Measurements from ENCODE around the gene FARP1. TPM values are rescaled to one million over a fixed set of nuclear protein-coding genes. Genes with fewer than 3 reads are reported as not detected.

FARP1 gene
- total RNA-seq, 1 donor from 2014 or later, result 289 TPM

- TF ChIP-seq CTCF (IDR thresholded peaks at IDR 0.05; ENCODE audit: unreplicated experiment), result no peak
- Mint-ChIP-seq H3K36me3 (peaks cover 10% of the 10 kb centered on the region), H3K9me3 (no peaks in the 10 kb centered on the region), H3K4me1 (peaks cover 61% of the 10 kb centered on the region), H3K27ac (peak overlapping the region; percentile 26), H3K4me3 (no peak overlapping the region), H3K27me3 (ENCODE audit: low read depth) (no peaks in the 10 kb centered on the region)
- DNase-seq (ENCODE audit: low spot score in 2 of 2, unreplicated experiment in 2 of 2), result no peak
These were observed 94.4 kb downstream of the FARP1 start for GRCh38 chr13:98237331-98237730.

GRCh38 chr13:98239162-98240076 lies 96.5 kb downstream of the FARP1 start:
- Mint-ChIP-seq H3K4me3 (no peak overlapping the region), H3K36me3 (peaks cover 10% of the 10 kb centered on the region), H3K27ac (peak overlapping the region; percentile 28), H3K4me1 (peaks cover 57% of the 10 kb centered on the region), H3K9me3 (no peaks in the 10 kb centered on the region), H3K27me3 (ENCODE audit: low read depth) (no peaks in the 10 kb centered on the region)
- DNase-seq (ENCODE audit: low spot score in 2 of 2, unreplicated experiment in 2 of 2), result no peak
- no peak for TF ChIP-seq CTCF (IDR thresholded peaks at IDR 0.05; ENCODE audit: unreplicated experiment)

GRCh38 chr13:98240135-98240534 lies 97.2 kb downstream of the FARP1 start:
- Mint-ChIP-seq H3K27ac (peak overlapping the region; percentile 1), H3K9me3 (no peaks in the 10 kb centered on the region), H3K4me3 (no peak overlapping the region), H3K27me3 (ENCODE audit: low read depth) (no peaks in the 10 kb centered on the region), H3K4me1 (peaks cover 57% of the 10 kb centered on the region), H3K36me3 (peaks cover 10% of the 10 kb centered on the region)
- DNase-seq (ENCODE audit: low spot score in 2 of 2, unreplicated experiment in 2 of 2), result no peak
- TF ChIP-seq CTCF (IDR thresholded peaks at IDR 0.05; ENCODE audit: unreplicated experiment), result no peak

GRCh38 chr13:98240974-98241373 lies 98.1 kb downstream of the FARP1 start:
- peak overlapping the region; percentile 1 for H3K27ac Mint-ChIP-seq
- H3K4me1 Mint-ChIP-seq, result peaks cover 53% of the 10 kb centered on the region
- TF ChIP-seq CTCF (IDR thresholded peaks at IDR 0.05; ENCODE audit: unreplicated experiment), result no peak
- peaks cover 10% of the 10 kb centered on the region for H3K36me3 Mint-ChIP-seq
- no peaks in the 10 kb centered on the region for H3K9me3 Mint-ChIP-seq
- DNase-seq (ENCODE audit: low spot score in 2 of 2, unreplicated experiment in 2 of 2), result no peak
- H3K27me3 Mint-ChIP-seq (ENCODE audit: low read depth), result no peaks in the 10 kb centered on the region
- no peak overlapping the region for H3K4me3 Mint-ChIP-seq

GRCh38 chr13:98241976-98242375 lies 99.1 kb downstream of the FARP1 start:
- H3K36me3 Mint-ChIP-seq, result peaks cover 12% of the 10 kb centered on the region
- no peak for DNase-seq (ENCODE audit: low spot score in 2 of 2, unreplicated experiment in 2 of 2)
- no peak overlapping the region for H3K4me3 Mint-ChIP-seq
- peaks cover 51% of the 10 kb centered on the region for H3K4me1 Mint-ChIP-seq
- H3K27ac Mint-ChIP-seq, result no peak overlapping the region
- no peaks in the 10 kb centered on the region for H3K27me3 Mint-ChIP-seq (ENCODE audit: low read depth)
- no peak for TF ChIP-seq CTCF (IDR thresholded peaks at IDR 0.05; ENCODE audit: unreplicated experiment)
- H3K9me3 Mint-ChIP-seq, result no peaks in the 10 kb centered on the region

All from mesothelial cell of epicardium (in vitro differentiated cells).